HG02763 (cell line): ENCODE data around the gene C1QTNF2.
A peak's percentile ranks its signal among the peaks of the same experiment; 100 is the strongest.

Experiments used
- ATAC-seq: cut with Tn5 transposase; IDR thresholded peaks from one replicate; pipeline ENCODE4 v1.9.1; 2021; ENCODE audit warnings: mild to moderate bottlenecking, moderate library complexity; ENCODE audit not compliant: unreplicated experiment

The C1QTNF2 gene, protein sequence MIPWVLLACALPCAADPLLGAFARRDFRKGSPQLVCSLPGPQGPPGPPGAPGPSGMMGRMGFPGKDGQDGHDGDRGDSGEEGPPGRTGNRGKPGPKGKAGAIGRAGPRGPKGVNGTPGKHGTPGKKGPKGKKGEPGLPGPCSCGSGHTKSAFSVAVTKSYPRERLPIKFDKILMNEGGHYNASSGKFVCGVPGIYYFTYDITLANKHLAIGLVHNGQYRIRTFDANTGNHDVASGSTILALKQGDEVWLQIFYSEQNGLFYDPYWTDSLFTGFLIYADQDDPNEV

DNA sequence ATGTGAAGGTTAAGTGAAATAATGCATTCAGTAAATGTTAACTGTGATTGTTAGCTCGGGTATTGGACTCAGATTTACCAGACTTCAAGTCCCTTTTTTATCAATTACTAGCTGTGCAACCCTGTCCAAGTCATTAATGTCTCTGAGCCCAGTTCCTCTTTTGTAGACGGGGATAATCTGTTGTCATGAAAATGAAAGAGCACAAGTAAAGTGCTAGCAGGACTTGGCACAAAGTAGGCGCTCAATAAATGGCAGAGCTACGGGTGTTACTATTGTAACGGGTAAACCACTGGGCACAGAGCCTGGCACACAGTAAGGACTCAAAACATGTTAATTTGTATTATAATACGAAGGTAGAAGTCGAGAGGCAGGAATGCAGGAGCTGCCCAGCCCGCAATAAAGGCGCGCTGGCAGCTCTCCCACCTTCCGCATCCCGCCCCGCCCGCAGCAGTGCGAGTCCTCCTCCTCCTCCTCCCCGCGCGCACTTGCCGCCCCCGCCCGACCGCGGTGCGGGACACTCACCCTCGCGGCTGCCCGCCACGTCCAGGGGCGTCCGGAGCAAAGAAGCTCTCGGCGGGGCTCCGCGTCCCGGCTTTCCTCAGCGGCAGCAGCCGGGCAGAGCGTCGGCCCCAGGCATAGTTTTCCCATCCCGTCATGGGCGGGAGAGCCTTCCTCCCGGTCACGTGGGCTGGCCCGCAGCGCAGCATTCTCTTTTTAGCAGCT lies at the start of gene C1QTNF2:
TSS of gene C1QTNF2 (minus strand) at position 637 of the 723 bp plus-strand sequence. CDS start 15,615 bp downstream, outside the sequence.
- no peak for ATAC-seq

DNA sequence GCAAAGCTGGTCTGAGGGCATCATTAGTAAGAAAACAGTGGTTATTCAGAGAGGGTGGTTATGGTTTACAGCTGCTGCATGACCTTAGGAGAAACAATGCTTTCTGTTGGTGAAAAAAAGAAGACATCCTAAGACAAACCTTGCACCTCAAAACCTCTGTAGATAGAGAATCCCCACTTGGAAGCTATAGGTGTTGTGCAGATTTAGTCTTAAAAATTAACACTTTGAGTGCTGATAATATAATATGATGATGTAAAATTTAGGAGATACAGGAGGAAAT lies 49.8 kb upstream of the C1QTNF2 start:
- no peak for ATAC-seq

DNA sequence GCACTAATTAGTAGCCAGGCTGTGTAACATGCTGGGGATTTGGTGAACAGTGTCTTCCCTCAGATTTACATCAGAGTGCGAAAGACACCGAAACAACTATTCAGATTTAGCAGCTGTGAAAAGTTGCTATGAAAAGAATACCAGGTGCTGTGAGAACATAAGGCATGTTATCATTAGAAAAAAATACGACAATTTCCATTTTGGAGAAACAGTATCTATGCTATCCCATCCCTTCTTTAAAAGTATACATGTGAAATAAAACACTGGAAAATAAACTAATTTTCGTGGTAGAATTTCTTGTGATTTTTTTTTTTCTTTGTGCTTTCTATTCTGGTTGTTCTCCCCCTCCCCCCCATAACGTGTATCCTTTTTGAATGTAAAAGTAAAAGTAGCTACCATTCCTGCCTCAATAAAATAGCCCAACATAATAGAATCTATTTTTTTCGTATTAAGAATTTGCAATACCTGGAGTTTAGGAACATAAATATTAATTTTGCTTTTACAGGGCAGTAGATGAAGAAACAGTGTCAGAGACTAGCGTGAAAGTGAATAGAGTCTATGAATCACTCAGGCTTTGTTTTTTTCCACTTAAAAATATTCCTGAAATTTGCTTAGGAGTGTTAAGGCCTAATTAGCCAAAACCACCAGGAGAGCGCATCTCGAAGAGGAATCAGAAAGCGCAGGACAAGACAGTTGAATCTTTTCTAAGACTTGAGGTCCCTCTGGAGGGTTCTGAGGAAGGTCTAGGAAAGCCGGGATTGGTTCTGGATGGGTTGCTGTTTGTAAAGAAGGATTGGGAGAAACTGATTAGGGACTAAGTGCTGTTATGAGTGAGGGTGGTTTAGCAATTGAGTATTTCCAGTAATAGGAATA lies 49.3 kb upstream of the C1QTNF2 start:
- no peak for ATAC-seq

DNA sequence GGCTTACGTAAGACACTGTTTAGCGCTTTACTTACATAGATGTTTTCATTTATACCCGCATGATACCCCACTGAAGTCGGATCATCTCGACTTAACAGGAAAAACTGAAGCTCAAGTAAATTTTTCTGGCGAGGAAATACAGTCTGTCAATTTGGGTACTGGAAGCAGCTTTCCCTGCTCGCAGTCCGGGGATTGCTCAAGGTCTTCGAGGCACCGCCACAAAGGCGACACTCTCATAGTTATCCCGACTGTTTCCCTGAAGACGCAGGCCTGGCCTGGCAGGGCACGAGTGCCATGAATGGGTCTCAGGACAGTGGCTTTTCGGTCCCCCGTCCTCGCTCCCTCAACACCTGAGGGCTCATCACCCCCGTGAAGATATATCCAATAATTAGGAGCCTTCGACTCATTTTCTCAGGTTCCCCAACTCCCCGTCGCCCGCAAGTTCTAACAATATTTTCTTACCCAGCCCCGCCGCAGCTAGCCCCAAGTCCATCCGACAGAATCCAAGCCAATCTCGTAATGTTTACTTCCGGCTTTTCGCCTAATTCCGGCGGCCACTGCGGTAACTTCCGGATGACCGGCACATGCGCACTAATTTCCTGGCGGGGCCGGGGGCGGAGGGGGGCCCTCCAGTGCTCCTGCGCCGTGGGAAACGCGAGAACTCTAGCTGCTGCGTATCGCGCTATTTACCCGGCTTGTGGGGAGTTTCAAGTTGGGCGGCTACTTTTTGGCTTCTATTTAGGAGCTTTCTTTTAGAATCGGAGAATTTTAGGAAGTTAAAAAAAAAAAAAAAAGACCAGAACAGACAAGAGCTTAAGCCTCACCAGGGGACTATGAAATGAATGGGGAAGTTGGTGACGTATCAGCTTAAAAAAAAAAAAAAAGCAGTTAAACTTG lies 48.4 kb upstream of the C1QTNF2 start, which contains the start of gene SLU7:
TSS of gene SLU7 (minus strand) at position 521 of the 897 bp plus-strand sequence. CDS start 3,787 bp downstream, outside the sequence.
- ATAC-seq, result peak; percentile 63

DNA sequence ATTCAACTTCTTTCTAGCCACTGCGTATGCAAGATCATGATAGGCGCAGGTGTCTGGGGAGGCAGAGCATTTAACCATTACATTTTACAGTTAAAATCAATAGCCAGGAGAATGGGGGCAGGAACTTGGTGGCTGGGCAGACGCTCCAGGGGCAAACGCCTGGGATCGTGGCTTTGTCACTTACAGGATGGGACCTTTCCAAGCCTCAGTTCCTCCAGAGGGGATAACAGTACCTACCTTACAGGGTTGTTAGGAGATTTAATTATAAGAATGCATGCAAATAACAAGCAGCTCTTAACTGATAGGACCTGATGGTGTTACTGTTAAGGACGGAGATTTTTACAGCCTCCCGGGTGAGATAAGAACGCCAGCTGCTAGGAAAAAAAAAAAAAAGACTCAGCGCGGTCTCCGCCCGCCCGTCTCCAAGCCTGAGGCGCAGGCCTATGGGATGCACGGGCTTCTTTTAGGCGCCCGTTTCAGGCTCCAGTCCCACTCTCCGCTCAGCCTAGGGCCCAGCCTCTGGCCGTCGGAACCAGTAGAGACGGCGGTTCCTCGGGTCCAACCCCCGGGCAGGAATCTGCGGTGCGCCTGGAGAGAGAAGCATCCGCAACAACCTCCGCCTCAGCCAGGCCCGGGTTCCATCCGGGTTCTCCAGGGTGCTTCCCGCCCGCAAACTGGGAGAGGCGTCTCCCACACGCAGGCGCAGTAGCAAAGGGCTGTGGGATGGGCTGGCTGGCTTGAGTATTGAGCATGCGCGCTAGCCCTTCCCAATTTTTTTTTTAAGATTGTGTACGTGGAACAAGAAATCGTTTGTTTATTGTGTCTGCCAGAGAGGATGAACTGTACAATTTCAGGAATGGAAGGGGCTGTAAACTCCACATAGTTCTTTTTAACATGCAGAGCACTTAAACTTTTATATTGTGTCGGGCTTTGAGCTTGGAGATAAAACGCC lies 29.3 kb upstream of the C1QTNF2 start, which contains the start of gene FAM200C:
TSS of gene FAM200C (minus strand) at position 653 of the 952 bp plus-strand sequence. CDS start 4,564 bp downstream, outside the sequence.
- ATAC-seq, result peak; percentile 87

DNA sequence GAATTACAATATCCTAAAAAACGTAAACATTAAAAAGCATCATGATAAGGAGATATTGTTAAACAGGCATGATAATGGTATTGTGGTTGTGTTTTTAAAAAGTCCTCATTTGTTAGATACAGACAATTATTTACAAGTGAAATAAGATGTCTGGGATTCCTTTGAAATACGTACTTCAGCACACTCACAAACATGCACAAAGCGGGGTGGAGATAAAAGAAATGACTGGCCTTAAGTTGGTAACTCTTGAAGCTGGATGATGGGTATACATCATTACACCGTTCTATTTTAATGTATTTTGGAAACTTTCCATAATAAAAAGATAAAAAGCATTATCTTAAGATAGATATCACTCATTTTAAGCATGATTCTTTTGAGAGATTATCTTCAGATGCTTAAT lies 28.4 kb upstream of the C1QTNF2 start:
- no peak for ATAC-seq

DNA sequence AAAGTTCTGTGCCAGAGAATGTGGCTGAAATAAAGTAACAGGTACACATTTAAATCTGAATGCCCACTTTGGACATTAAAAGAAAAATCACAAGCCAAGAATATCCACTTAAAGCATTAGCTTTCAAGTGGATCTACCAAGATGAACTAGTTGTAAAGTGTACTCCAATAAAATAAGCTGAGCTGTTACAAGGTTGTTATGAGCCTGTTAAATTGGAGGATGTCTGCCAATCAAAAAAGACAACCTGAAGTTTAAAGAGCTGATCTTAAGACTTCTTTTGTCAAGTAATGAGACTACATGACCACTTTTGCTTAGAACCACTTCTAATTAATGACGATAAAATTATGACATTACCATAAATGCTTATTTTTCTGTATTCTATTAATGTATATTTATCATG lies 27.1 kb upstream of the C1QTNF2 start:
- no peak for ATAC-seq

DNA sequence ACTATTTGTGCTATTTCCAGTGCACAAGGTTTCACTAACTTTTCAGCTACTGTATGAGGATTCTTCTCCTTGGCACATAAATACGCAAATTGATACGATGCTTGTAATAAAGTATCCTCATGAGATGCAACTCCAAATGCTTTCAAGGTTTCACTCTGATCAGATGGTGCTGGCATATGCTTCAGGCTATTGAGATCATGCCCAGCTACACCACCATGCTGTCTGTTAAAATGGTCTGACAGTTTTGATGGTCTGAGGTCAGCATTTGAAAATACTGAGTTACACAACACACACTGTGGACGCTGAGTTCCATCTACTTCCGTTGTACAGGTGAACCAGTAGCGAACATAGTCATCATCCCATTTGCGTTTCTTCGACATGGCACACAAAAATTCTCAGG lies 24.7 kb upstream of the C1QTNF2 start:
- no peak for ATAC-seq

DNA sequence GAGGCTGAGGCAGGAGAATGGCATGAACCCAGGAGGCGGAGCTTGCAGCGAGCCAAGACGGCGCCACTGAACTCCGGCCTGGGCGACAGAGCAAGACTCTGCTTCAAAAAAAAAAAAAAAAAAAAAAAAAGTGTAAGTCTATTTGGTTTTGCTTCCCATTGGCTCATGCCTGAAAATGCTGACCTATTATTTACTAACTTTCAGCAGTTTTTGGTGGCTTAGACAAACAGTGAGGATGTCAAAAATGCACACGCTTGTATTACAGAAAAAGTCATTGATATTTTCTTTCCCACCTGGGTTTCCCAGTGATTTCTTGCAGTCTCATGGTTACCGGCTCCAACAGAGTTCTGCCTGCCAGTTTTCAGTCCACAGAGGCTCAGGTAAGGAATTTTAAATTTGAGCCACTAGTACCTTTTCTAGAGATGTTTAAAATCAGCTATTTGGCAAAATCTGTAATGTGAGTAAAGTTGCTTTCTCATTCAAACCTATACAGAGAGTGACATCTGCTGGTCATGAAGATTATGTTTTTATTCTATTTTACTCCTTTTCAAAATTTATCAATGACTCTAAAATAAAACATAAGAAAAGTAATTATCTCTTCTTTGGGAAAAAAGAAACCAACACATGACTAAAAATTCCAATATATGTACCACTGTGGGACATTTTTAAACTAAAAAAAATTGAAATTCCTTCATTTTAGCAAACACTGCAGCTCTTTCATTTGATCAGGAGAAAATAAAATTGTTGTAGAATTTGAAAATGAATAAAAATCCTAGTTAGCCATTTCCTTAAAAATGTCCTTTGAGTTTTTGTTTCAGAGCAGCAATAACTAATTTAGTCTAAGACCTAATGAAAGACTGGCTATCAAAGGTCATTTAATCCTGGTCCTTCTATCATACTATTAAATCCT lies 20.6 kb upstream of the C1QTNF2 start:
- ATAC-seq, result no peak

DNA sequence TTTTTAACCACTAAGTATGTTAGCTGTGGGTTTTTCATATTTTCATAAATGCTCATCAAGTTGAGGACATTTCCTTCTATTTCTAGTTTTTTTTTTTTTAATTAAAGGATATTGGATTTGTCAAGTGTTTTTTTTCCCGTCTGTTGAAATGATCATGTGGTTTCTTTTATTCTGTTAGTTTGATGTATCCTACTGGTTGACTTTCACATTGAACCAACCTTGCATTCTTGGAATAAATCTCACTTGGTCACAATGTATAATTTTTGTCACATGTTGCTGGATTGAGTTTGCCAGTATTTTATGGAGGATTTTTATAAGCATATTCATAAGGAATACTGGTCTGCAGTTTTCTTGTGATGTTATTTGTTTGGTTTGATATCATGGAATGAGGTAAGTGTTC lies 17.0 kb upstream of the C1QTNF2 start:
- ATAC-seq, result no peak

DNA sequence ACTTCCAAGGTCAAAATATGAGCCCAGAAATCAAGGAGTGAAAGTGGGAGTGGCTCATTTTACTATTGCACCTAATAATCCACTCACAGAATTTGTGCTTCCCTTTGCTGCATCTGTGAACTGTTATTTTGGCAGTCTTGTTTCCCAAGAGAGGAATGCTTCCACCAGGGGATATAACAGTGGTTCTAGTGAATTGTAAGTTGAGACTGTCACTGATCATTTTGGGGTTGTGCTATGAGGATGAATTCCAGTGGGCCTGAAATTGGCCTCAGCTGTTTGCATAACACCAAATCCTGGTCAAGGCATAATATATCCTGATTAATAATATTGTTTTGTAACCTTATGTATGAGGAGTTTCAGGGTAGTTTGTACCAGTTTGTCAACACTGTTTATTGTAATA lies 15.1 kb upstream of the C1QTNF2 start:
- ATAC-seq, result no peak

DNA sequence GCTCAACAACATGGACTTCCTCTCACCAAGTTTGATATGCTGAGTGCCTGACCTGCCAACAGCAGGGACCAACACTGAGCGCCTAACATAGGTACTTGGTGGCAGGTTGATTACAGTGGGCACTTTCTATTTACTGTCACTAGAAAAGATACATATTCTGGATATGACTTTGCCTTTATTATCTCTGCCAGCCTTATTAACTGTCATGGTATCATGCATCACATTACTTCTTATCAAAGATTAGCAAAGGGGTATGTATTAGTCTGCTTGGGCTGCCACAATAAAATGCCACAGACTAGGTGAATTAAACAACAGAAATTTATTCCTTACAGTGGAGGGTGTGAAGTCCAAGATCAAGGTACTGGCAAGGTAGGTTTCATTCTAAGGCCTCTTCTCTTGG lies 14.3 kb upstream of the C1QTNF2 start:
- no peak for ATAC-seq

DNA sequence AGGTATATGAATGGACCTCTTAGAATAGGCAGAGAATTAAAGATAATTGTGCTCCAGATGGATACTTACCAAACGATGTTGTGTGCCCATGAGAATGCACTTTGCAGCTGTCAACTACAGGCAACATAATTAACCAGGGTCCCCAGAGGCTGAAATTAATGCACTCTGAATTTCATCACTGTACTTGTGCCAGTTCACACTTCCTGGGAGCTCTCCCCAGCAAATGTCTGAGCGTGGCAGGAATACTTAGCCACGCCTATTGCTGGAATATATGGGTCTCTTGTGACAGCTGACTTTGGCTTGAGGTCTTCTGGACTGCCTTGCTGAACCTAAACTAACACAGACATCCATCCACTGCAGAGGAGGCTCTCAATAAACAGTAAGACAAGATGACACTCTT lies 11.9 kb upstream of the C1QTNF2 start:
- no peak for ATAC-seq

DNA sequence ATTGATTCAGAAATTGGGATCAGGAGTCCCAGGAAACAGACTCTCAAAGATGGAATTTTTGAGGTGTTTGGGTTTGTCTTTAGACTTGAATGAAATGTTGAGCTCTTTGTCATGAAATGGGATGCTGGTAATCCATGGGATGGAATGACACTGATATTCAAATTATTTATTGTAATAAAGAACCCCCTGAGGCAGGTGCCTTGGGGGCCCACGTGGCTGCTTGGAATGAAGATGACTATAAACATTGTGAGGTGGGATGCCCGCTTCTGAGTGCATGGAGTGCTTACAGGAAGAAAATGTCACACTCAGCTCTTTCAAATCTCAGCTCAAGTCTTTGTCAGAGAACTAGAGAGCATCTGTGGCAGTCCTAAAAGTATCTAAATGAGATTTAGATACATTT lies 9.6 kb upstream of the C1QTNF2 start:
- no peak for ATAC-seq

DNA sequence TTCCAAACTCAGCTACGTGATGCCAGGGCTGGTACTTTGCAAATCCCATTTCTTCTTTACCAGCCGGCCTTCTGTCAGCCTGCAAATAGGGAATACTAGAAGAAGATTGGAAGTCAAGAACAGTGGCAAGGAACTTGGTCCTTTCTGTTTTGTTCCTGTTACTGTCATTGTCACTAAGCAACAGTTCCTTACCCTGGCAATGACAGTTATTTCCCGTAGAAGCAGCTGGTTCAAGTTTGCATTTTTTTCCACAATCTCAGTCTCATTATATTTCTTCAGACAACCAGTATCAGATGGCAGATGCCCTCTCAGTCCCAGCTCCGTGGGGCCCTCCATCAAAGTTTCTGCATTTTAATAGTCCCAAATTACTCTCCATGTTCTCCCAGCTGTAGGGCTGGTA lies 9.1 kb upstream of the C1QTNF2 start:
- no peak for ATAC-seq

DNA sequence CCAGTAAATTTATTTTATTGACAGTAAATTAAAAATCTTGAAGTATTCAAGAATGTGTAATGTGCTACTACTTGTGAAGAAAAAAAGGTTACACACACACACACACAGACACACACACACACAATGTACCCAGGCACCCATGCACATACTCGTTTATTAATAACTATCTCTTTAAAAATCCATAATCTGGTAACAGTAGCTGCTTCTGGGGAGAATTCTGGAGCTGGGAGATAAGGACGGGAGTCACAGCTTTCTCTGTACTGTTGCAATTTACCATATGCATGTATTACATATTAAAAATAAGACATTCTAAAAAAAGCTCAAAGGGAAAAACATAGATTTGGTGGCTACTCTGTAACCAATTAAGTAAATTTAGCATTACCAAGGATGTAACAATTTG lies 7.9 kb upstream of the C1QTNF2 start:
- ATAC-seq, result no peak

DNA sequence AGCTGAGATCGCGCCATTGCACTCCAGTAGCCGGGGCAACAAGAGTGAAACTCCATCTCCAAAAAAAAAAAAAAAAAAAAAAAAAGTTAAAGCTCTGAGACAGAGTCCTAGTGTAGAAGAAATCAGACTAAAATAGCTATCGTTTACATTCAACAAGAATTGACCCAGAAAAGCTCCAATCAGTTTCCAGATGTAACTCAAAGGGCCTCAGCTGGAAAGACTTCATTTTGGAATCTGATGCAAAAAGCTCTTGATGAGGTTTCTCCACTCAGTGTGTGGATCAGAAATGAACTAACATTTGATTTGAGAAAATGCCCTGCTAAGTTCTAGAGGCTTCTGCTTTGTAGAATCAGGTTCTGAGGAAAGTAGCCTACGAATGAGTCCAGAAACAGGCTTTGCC lies 7.2 kb upstream of the C1QTNF2 start:
- no peak for ATAC-seq

DNA sequence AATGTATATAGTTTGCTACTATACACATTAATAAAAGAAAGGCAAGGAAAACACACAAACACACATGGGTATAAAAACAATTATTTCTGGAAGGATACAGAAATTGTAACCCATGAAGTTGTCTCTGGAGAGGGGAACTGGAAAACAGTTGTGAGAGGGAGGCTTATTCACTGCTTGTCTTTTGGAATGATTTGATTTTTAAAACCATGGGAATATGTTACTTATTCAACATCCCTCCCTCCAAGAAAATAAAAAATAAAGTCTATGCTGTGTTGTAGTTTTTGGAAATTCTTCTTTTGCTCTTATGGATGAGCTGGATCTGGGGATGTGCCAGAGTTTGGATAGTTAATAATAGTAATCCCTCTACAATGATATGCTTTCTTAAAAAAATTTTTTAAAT lies 6.0 kb upstream of the C1QTNF2 start:
- no peak for ATAC-seq
